SW480 (cell line): ENCODE measurements around the gene GRIPAP1.

Source experiments
- DNase-seq: peaks from one replicate; pipeline ENCODE4 v3.0.0-alpha.2; 2016; ENCODE audit warnings: low spot score

GRIPAP1 gene

DNA sequence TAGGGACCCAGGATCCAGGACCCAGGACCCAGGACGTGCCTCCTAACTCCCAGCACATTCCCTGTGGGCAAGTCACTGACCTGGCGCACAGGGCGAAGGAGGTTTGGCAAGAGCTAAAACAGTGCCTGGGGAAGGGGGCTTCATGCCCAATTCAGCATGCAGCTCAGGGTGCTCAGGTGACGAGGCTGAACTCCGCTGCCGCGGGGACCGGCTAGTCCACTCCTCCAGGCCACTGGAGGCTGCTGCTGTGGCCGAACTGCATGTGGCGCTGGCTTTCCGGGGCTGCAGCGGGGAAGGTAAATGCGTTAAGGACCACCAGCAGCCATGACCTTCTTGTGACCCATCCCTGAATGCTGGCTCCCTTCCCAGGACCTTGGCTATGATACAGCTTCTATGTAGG, 78.3 kb downstream of the GRIPAP1 start:
- DNase-seq, result no peak
